GM06990 (cell line): ENCODE measurements around the gene LRRC40.
A peak's percentile ranks its signal among the peaks of the same experiment; 100 is the strongest.

ENCODE experiments used
- DNase-seq: peaks from one replicate; pipeline ENCODE4 v3.0.0-alpha.2; 2011; ENCODE audit not compliant: insufficient read length; ENCODE audit errors: extremely low read depth
- H3K27me3 ChIP-seq: replicated peaks from 2 replicates; pipeline ENCODE4 v1.6.0; 2011; ENCODE audit warnings: low read length; ENCODE audit not compliant: control insufficient read depth, insufficient read depth
- H3K36me3 ChIP-seq: 2 replicates; pipeline ENCODE4 v1.5.1; 2011; ENCODE audit warnings: low read length; ENCODE audit not compliant: control insufficient read depth, insufficient read depth
- H3K4me3 ChIP-seq: replicated peaks from 2 replicates; pipeline ENCODE4 v1.5.1; 2011; ENCODE audit warnings: low read depth, mild to moderate bottlenecking, control low read depth, low read length
- CTCF ChIP-seq: IDR thresholded peaks from 2 replicates; pipeline ENCODE4 v1.5.1; 2011; ENCODE audit warnings: low read length, control low read depth, mild to moderate bottlenecking, inconsistent platforms; ENCODE audit not compliant: insufficient read depth, poor library complexity, severe bottlenecking

The LRRC40 gene

GRCh38 chr1:70234733-70235132, 29.4 kb upstream of the LRRC40 start:
- no peaks in the 10 kb centered on the region for H3K27me3 ChIP-seq
- DNase-seq: no peak
- TF ChIP-seq CTCF: no peak
- H3K4me3 ChIP-seq: no peak overlapping the region
- H3K36me3 ChIP-seq: peaks cover 10% of the 10 kb centered on the region

DNA sequence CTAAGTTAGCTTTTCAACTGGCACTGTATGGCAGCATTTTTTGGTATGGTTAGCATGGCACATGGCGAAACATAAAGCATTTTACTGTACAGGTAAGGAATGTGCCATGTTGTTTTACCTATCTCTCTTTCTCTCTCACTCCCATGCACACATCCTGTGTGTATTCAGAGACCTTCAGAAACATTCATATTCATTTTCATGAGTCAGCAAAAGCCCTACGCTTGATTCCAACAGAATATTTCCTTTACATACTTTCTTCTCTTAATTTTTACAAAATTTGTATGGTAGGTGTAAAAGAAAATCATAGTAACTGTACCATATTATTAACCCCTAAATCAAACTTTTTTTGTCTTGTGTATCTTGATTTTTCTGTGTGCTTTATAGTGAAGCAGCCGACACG, 26.1 kb upstream of the LRRC40 start:
- no peak for TF ChIP-seq CTCF
- Histone ChIP-seq H3K4me3 (no peak overlapping the region), H3K27me3 (no peaks in the 10 kb centered on the region), H3K36me3 (peaks cover 7% of the 10 kb centered on the region)
- no peak for DNase-seq

DNA sequence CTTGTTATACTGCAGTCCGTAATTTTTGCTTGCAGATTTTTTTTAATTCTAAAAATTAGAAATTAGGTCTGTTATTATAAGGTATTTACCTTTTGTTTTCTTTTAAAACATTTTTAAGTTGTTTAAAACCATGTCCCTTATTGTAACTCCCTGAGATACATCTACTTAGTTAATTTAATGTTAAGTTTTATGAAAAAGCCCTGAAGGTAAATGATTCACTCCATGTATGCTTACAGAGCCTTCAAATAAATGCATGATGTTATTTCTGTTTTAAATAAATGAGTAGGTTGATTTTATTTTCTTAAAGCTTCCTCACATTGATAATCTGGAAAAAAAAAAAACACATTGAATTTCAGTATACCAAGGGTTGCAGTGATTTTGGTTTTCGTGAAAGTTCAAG, 23.3 kb upstream of the LRRC40 start:
- H3K4me3 ChIP-seq: no peak overlapping the region
- no peaks in the 10 kb centered on the region for H3K27me3 ChIP-seq
- no peak for DNase-seq
- no peak for TF ChIP-seq CTCF
- H3K36me3 ChIP-seq: peaks cover 7% of the 10 kb centered on the region

- peaks cover 7% of the 10 kb centered on the region for H3K36me3 ChIP-seq
- TF ChIP-seq CTCF: no peak
- no peak for DNase-seq
- no peaks in the 10 kb centered on the region for H3K27me3 ChIP-seq
- no peak overlapping the region for H3K4me3 ChIP-seq
Observed at GRCh38 chr1:70227439-70227838, 22.1 kb upstream of the LRRC40 start.

DNA sequence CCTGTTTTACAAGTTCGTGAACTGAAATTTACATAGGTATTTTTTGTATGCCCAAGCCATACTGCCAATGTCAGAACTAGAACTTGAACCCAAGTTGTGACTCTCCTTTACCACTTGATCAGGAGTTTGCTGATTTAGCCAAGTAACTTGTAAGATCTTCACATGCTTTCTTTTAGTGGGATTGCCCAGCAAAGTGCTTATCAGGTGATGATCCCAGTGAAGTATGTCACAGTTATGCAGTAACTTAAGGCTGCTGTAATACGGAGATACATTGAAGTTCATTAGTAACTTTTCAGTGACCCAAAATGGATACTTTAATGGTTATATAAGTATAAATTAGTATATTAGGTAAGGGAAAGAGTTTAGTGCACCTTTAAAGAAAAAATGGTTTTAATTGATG, 19.6 kb upstream of the LRRC40 start:
- no peak for DNase-seq
- TF ChIP-seq CTCF: no peak
- no peak overlapping the region for H3K4me3 ChIP-seq
- H3K27me3 ChIP-seq: no peaks in the 10 kb centered on the region
- H3K36me3 ChIP-seq: peaks cover 1% of the 10 kb centered on the region

GRCh38 chr1:70222716-70223235, 17.4 kb upstream of the LRRC40 start:
- Histone ChIP-seq H3K4me3 (peak overlapping the region; percentile 88), H3K27me3 (no peaks in the 10 kb centered on the region), H3K36me3 (peaks cover 1% of the 10 kb centered on the region; the same call in 1 of the 2 replicates)
- no peak for TF ChIP-seq CTCF
- no peak for DNase-seq
